SIG-M5 treated with dmso at 0.1 percent for 504 hours (cell line): Measurements from ENCODE around the gene FAM83E.

Experiments used
- DNase-seq: peaks from one replicate; lab custom pipeline; 2025; ENCODE audit not compliant: unreplicated experiment; lab: John Stamatoyannopoulos, UW

Gene FAM83E

DNA sequence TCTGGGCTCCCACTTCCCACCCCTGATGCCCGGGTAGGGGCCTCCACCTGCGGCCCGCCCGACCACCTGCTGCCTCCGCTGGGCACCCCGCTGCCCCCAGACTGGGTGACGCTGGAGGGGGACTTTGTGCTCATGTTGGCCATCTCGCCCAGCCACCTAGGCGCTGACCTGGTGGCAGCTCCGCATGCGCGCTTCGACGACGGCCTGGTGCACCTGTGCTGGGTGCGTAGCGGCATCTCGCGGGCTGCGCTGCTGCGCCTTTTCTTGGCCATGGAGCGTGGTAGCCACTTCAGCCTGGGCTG is 14.4 kb upstream of the FAM83E start:
- DNase-seq = no peak

DNA sequence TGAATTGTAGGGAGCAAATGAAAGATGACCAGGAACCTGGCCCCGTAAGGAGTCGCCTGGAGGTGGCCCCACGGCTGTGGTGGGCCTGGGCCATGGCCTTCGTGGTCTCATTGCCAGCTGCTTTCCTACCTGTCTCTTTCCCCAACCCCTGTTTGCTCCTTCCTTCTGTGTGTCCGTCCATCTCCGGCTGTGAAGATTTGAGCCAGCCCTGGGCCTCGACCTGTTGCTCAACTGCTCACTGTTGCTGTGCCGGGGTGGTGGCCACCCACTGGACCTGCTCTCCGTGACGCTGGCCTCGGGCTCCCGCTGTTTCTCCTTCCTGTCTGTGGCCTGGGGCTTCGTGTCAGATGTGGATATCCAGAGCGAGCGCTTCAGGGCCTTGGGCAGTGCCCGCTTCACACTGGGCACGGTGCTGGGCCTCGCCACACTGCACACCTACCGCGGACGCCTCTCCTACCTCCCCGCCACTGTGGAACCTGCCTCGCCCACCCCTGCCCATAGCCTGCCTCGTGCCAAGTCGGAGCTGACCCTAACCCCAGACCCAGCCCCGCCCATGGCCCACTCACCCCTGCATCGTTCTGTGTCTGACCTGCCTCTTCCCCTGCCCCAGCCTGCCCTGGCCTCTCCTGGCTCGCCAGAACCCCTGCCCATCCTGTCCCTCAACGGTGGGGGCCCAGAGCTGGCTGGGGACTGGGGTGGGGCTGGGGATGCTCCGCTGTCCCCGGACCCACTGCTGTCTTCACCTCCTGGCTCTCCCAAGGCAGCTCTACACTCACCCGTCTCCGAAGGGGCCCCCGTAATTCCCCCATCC is 13.8 kb upstream of the FAM83E start:
- DNase-seq = no peak

DNA sequence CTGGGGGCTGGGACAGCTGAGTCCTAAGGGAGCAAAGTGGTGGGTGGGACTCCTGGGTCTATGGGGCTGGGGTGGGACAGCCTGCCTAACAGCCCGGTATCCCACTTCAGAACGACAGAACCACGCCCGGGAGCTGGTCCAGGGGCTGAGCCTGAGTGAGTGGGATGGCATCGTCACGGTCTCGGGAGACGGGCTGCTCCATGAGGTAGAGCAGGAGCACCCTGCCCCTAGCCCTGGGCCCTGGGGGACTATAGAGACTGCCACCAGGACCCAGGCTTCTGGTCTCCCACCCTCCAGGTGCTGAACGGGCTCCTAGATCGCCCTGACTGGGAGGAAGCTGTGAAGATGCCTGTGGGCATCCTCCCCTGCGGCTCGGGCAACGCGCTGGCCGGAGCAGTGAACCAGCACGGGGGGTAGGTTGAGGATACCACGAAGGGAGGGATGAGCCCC is 13.0 kb upstream of the FAM83E start:
- DNase-seq = no peak

DNA sequence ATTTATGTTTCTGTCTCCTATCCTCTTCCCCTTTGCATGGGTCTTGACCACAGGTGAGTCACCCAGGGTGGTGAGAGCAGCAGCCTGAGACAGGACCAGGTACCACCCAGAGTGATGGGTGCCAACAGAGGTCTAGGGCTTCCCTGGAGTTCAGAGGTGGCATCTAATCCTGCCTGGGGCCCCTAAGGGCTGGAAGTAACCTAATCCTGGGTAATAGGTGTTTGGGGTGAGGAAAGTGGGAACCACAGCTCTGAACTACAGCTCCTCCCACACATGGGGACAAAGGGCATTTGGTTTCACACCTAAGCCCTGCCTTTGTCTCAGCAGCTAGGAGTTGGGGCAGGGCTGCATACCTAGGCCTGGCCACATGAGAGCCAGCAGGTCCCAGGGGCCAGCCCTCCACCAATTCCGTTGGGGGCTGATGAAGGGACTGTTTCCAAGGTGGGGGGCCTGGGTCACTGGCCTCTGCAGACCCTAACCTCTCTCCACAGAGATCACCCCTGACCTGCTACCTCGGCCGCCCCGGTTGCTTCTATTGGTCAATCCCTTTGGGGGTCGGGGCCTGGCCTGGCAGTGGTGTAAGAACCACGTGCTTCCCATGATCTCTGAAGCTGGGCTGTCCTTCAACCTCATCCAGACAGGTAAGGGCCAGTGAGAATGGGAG is 12.5 kb upstream of the FAM83E start:
- DNase-seq = no peak

DNA sequence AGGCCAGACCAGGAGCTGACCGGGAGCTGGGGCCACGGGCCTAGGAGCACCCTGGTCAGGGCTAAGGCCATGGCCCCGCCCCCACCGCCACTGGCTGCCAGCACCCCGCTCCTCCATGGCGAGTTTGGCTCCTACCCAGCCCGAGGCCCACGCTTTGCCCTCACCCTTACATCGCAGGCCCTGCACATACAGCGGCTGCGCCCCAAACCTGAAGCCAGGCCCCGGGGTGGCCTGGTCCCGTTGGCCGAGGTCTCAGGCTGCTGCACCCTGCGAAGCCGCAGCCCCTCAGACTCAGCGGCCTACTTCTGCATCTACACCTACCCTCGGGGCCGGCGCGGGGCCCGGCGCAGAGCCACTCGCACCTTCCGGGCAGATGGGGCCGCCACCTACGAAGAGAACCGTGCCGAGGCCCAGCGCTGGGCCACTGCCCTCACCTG is 11.0 kb upstream of the FAM83E start:
- no peak for DNase-seq

DNA sequence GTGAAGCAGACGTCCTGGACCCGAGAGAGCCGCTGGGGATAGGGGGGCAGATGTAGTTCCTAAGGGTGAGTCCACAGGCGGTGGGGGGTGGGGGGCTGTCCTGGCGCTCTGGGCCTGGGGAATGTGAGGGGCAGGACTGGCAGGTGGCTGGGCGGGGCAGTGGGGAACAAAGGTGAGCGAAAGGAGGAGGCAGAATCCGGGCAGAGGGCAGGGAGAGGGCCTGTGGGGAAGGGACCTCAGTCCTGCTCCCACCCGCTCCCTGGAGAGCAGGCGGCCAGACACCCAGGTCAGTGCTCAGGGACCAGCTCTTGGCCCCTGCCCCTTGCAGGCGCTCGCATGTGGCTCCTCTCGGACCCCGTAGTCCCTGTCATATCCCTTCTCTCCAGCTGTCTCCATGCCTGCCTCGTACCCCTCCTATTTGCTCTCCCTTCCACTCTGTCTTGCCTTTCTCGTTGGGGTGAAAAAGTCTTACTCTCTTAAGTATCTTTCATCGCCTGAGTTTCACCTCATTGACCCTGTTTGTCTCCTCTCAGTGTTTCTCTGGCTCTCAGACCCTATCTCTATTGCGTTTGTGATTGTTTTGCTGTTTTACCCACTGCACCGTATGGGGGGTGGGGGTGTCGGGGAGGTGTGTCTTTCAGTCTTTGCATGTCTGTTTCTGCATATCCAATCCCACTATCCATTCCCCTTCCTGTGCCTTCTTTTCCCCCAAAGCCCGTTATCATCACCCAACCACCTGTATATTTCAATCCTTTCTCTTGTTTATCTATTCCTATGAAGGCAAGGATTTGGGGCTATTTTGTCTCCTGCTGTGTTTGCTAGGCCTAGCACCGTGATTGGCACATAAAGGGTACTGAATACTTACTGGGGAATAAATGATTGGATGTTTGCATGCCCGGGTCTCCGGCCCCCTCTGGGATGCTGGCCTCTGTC is 10.2 kb upstream of the FAM83E start:
- no peak for DNase-seq

- DNase-seq = peak; percentile 72
These were observed 9.3 kb upstream of the FAM83E start for GRCh38 chr19:48624067-48624594.

DNA sequence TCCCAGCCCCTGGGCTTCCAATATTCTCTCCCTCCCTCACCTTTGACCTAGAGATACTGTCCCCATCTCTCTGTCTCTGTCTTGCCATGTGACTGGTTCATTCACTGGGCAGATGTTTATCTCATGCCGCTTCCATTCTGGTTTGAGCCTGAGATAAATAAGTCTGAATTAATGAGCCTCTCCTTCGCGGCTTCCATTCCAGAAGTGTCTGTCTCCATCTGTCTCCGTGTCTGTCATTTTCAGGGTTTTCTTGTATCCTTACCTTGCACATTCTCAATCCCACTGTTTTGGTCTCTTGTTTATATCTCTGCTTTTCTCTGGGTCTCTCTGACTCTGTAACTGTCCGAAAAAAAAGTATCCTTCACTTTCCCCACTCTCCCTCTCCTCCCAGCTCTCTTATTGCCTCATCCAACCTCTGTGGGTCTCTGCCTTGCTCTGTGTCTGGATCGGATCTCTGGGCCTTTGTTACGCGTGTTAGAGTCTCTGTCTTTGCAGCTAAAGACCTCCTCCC is 8.7 kb upstream of the FAM83E start:
- no peak for DNase-seq

DNA sequence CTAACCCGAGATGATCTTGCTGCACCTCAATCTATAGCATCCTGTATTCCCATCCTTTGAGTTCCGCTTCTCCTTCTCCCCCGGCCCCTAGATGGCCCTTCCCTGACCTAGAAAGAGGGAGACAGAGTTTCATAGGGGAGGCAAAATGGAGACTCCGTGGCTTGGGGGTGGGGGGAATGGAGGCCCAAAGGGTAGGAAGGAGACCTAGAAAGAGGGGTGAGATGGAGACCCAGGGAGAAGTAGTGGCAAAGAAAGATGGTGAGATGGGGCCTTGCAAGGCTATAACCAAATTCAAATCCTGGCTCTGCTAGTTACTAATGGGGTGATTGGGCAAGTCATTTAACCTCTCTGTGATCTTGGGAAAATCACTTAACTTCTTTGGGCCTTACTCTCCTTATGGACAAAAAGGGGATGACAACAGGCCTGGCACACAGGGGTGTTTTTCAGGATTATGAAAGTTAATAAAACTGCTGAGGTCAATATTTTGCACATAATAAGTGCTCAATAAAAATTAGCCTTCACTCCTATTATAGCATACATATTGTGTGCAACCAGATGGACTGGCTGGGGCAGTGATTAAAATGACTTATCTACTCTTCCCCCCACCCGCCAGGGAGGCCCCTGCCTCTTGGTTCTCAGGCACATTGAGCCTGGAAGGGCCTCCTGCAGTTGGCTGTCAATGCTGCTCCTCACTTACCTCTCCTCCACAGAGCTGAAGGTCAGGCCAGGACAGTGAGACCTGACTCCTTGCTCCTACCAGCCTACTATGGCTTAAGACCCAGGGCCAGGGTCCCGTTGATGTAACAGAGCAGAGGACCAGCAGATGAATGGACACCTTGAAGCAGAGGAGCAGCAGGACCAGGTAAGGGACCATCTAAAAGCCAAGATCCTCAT is 5.1 kb upstream of the FAM83E start:
- DNase-seq = no peak

GRCh38 chr19:48618916-48619691 is 4.2 kb upstream of the FAM83E start, which contains the start of the genes RPL18 and SPHK2:
Gene RPL18, minus strand, starts transcription at chr19:48619178. Its CDS starts 35 bp downstream, at chr19:48619143.
Gene SPHK2, plus strand, starts transcription at chr19:48619506. Its CDS starts 1,009 bp downstream, at chr19:48620515.
- peak; percentile 99 for DNase-seq

- DNase-seq = no peak
These were observed 3.5 kb upstream of the FAM83E start for GRCh38 chr19:48618278-48618915.

- no peak for DNase-seq
These were observed 2.5 kb upstream of the FAM83E start for GRCh38 chr19:48617146-48617937.

GRCh38 chr19:48616491-48617056 is 1.7 kb upstream of the FAM83E start:
- no peak for DNase-seq

DNA sequence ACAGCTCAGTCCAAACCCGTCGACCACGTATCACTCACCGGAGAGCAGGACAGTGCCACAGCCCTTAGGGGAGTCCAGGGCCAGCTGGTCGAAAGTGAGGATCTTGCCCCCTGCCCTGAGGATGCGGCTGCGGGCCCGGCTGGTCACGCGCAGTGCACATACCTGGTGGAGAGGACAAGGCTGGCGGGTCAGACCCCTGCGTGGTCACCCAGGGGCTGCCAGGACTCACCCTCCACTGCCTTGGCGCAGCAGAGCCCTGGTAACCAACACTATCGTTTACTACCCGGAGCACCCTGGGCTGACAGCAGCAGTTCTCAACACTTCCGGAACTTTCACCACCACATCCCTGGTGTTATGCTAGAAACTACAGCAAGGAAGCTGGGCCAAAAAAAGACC is 1.2 kb upstream of the FAM83E start:
- no peak for DNase-seq

DNA sequence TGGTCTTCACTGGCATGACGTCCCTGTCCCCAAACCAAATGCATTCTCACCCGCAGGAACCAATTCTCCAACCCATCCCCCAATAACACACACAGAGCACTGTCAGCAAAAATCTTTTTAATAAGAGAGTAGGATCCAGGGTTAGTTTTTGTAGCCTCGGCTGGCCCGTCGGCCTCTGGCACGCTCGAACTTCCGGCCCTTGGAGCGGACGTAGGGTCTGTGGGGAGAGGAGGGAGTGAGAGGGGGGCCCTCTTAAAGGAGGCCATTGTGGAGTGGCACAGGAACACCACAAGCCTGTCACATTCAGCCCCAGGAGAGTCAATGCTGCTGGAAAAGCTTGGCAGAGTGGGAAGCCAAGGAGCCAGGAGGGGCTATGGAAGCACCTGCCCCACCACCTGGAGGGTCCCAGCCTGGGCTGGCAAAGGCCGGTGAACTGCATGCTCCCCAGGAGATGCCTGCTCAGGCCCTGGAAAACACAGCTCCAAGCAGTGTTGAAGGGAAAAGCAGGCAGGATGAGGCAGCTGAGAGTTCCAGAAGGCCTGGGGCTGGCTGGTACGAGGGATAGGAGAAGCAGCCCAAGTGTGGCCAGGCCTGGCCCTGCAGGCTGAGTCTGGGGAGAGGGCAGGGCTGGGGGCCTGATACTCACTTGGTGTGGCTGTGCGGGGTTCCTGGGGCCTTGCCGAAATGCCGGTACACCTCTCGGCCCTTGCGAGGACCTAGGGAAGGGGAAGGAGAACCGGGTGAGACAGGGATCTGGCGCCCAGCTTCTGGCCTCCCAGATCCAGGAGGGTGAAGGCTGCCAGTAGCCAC is 560 bp upstream of the FAM83E start:
- DNase-seq = no peak

- DNase-seq = no peak
These were observed 932 bp downstream of the FAM83E start for GRCh38 chr19:48613852-48614435.
